ENCODE measurements around the gene BCAS3. TPM values are rescaled to one million over a fixed set of nuclear protein-coding genes. Genes with fewer than 3 reads are reported as not detected.

The BCAS3 gene
- total and polyA plus RNA-seq, 12 donors: 6.1 to 21.8 (median 17.2) TPM

GRCh38 chr17:61369751-61370150, 692.1 kb downstream of the BCAS3 start:
- Histone ChIP-seq H3K4me3 (no peak overlapping the region), H3K27ac (no peak overlapping the region), H3K27me3 (no peaks in the 10 kb centered on the region), H3K9me3 (no peaks in the 10 kb centered on the region), H3K36me3 (no peaks in the 10 kb centered on the region), H3K4me1 (peaks cover 0 to 11% (median 6%) of the 10 kb centered on the region in 9 donors)
- intact Hi-C loops (cut with DNase I): no loop called here
- no peak for DNase-seq
- TF ChIP-seq, protein P1, sequence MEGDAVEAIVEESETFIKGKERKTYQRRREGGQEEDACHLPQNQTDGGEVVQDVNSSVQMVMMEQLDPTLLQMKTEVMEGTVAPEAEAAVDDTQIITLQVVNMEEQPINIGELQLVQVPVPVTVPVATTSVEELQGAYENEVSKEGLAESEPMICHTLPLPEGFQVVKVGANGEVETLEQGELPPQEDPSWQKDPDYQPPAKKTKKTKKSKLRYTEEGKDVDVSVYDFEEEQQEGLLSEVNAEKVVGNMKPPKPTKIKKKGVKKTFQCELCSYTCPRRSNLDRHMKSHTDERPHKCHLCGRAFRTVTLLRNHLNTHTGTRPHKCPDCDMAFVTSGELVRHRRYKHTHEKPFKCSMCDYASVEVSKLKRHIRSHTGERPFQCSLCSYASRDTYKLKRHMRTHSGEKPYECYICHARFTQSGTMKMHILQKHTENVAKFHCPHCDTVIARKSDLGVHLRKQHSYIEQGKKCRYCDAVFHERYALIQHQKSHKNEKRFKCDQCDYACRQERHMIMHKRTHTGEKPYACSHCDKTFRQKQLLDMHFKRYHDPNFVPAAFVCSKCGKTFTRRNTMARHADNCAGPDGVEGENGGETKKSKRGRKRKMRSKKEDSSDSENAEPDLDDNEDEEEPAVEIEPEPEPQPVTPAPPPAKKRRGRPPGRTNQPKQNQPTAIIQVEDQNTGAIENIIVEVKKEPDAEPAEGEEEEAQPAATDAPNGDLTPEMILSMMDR (IDR thresholded peaks at IDR 0.05): no peak
- ATAC-seq: no peak
- 97 to 98% methylated on average over 10 of the region's 10 CpGs for WGBS, 2 donors

- H3K9me3 ChIP-seq: no peaks in the 10 kb centered on the region
- TF ChIP-seq, protein P1 (IDR thresholded peaks at IDR 0.05): no peak
- no peak for ATAC-seq
- H3K27ac ChIP-seq: no peak overlapping the region
- no peaks in the 10 kb centered on the region for H3K27me3 ChIP-seq
- 96 to 100% methylated on average over 1 of the region's 1 CpG for WGBS, 2 donors
- H3K4me1 ChIP-seq: peaks cover 0 to 6% (median 3%) of the 10 kb centered on the region in 9 donors
- no peak for DNase-seq
- intact Hi-C loops (cut with DNase I): no loop called here
- H3K4me3 ChIP-seq: no peak overlapping the region
- H3K36me3 ChIP-seq: no peaks in the 10 kb centered on the region
Measured at GRCh38 chr17:61371179-61371578, 693.5 kb downstream of the BCAS3 start.

DNA sequence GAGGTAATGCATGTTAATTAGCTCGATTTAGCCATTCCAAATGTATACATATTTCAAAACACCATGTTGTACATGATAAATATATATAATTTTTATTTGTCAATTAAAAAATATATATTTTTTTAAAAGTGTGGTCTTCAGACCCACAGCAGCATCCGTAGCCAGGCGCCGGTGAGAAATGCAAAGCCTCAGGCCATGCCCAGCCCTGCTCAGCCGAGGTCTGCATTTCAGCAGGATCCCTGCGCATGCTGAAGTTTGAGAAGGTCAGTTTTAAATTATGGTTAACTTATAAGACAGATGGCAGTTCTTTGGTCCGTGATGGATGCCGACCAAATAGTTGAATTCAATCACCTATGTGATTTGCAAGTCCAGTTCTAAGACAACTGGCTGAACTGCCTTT, 694.0 kb downstream of the BCAS3 start:
- intact Hi-C loops (cut with DNase I): no loop called here
- no peak for ATAC-seq
- Histone ChIP-seq H3K27ac (no peak overlapping the region), H3K4me1 (peaks cover 0 to 6% (median 0%) of the 10 kb centered on the region in 9 donors), H3K4me3 (no peak overlapping the region), H3K27me3 (no peaks in the 10 kb centered on the region), H3K9me3 (no peaks in the 10 kb centered on the region), H3K36me3 (no peaks in the 10 kb centered on the region)
- no peak for DNase-seq
- TF ChIP-seq, protein P1 (IDR thresholded peaks at IDR 0.05): no peak
- 97 to 98% methylated on average over 8 of the region's 8 CpGs for WGBS, 2 donors

DNA sequence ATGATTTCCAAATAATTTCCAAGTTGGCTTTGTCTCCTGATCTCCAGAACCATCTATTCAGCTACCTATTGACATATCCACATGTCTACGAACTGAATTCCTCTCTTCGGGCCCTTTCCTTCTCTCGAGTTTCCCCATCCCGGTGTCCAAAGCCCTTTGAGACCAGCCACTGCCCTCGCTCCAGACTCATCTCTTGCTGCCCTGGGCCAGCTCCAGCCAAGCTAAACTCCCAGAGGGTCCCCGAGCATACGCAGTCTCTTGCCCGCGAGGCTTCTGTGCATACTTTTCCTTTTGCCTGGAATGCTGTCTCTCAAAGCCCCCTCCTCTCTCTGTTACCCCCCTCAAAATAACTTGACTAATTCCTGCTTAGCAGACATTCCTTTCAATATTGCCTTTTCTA, 694.8 kb downstream of the BCAS3 start:
- H3K27me3 ChIP-seq: no peaks in the 10 kb centered on the region
- no peak overlapping the region for H3K4me3 ChIP-seq
- intact Hi-C loops (cut with DNase I): no loop called here
- no peaks in the 10 kb centered on the region for H3K9me3 ChIP-seq
- TF ChIP-seq, protein P1 (IDR thresholded peaks at IDR 0.05): no peak
- H3K36me3 ChIP-seq: no peaks in the 10 kb centered on the region
- H3K27ac ChIP-seq: no peak overlapping the region
- H3K4me1 ChIP-seq: peaks cover 0 to 6% (median 0%) of the 10 kb centered on the region in 9 donors
- WGBS, 2 donors: 78 to 83% methylated on average over 9 of the region's 9 CpGs
- DNase-seq: no peak
- ATAC-seq: no peak

Data from heart right ventricle (tissue), 16 donors.